ENCODE measurements around the gene GFM1. TPM values are rescaled to one million over a fixed set of nuclear protein-coding genes. Genes with fewer than 3 reads are reported as not detected.

Gene GFM1
- total RNA-seq, 1 donor from 2014 or later = 52.0 TPM

GRCh38 chr3:158725348-158726011 lies 81.2 kb downstream of the GFM1 start:
- DNase-seq (ENCODE audit: low spot score) = no peak
- H3K9me3 Mint-ChIP-seq = no peaks in the 10 kb centered on the region
- peaks cover 2% of the 10 kb centered on the region for H3K27me3 ChIP-seq
- no peak for TF ChIP-seq CTCF (IDR thresholded peaks at IDR 0.05)
- TF ChIP-seq EZH2 (IDR thresholded peaks at IDR 0.05) = no peak
- no peak for TF ChIP-seq EZH2phosphoT487 (IDR thresholded peaks at IDR 0.05)
- peaks cover 5% of the 10 kb centered on the region for H3K27me3 Mint-ChIP-seq (ENCODE audit: insufficient read depth, low read depth)
- no peaks in the 10 kb centered on the region for H3F3A ChIP-seq (ENCODE audit: low read depth)
- no peaks in the 10 kb centered on the region for H3K79me2 ChIP-seq (ENCODE audit: low read depth)
- no peak overlapping the region for H3K9ac ChIP-seq
- H3K4me3 Mint-ChIP-seq = no peak overlapping the region
- H3K9me3 ChIP-seq (ENCODE audit: low read depth) = no peaks in the 10 kb centered on the region
- H3K4me1 ChIP-seq = no peaks in the 10 kb centered on the region
- H3K36me3 ChIP-seq = no peaks in the 10 kb centered on the region
- H2AFZ ChIP-seq (replicated peaks) = no peak overlapping the region
- no peak overlapping the region for H3K27ac ChIP-seq
- H3K4me1 Mint-ChIP-seq = peaks cover 4% of the 10 kb centered on the region
- no peak overlapping the region for H3K4me2 ChIP-seq
- no peaks in the 10 kb centered on the region for H4K20me1 ChIP-seq (ENCODE audit: low read depth)
- no peak overlapping the region for H3K27ac Mint-ChIP-seq
- H3K36me3 Mint-ChIP-seq = peaks cover 7% of the 10 kb centered on the region
- no peak overlapping the region for H3K4me3 ChIP-seq

- peaks cover 19% of the 10 kb centered on the region for H3K27me3 ChIP-seq
- no peak overlapping the region for H3K27ac Mint-ChIP-seq
- H3K9me3 ChIP-seq (ENCODE audit: low read depth) = no peaks in the 10 kb centered on the region
- peak; percentile 84 for TF ChIP-seq CTCF (IDR thresholded peaks at IDR 0.05)
- TF ChIP-seq EZH2 (IDR thresholded peaks at IDR 0.05) = no peak
- H3K79me2 ChIP-seq (ENCODE audit: low read depth) = no peaks in the 10 kb centered on the region
- H3K9me3 Mint-ChIP-seq = no peaks in the 10 kb centered on the region
- peaks cover 6% of the 10 kb centered on the region for H3K4me1 ChIP-seq
- DNase-seq (ENCODE audit: low spot score) = peak; percentile 71
- no peaks in the 10 kb centered on the region for H4K20me1 ChIP-seq (ENCODE audit: low read depth)
- no peak overlapping the region for H2AFZ ChIP-seq (replicated peaks)
- H3K36me3 Mint-ChIP-seq = peaks cover 2% of the 10 kb centered on the region
- no peak overlapping the region for H3K9ac ChIP-seq
- H3K4me3 Mint-ChIP-seq = no peak overlapping the region
- H3K4me3 ChIP-seq = no peak overlapping the region
- no peaks in the 10 kb centered on the region for H3K36me3 ChIP-seq
- H3K4me1 Mint-ChIP-seq = peaks cover 11% of the 10 kb centered on the region
- H3F3A ChIP-seq (ENCODE audit: low read depth) = no peaks in the 10 kb centered on the region
- H3K27ac ChIP-seq = no peak overlapping the region
- no peak overlapping the region for H3K4me2 ChIP-seq
- H3K27me3 Mint-ChIP-seq (ENCODE audit: insufficient read depth, low read depth) = peaks cover 8% of the 10 kb centered on the region
Observed at GRCh38 chr3:158727206-158728060, 83.1 kb downstream of the GFM1 start.

- Mint-ChIP-seq H3K36me3 (peaks cover under 1% of the 10 kb centered on the region), H3K27me3 (ENCODE audit: insufficient read depth, low read depth) (peaks cover 10% of the 10 kb centered on the region), H3K27ac (no peak overlapping the region), H3K4me3 (no peak overlapping the region), H3K4me1 (peaks cover 8% of the 10 kb centered on the region), H3K9me3 (no peaks in the 10 kb centered on the region)
- no peaks in the 10 kb centered on the region for H3K36me3 ChIP-seq
- H3K4me3 ChIP-seq = no peak overlapping the region
- no peak overlapping the region for H2AFZ ChIP-seq (replicated peaks)
- H3K9me3 ChIP-seq (ENCODE audit: low read depth) = no peaks in the 10 kb centered on the region
- no peaks in the 10 kb centered on the region for H3F3A ChIP-seq (ENCODE audit: low read depth)
- H3K4me2 ChIP-seq = no peak overlapping the region
- H4K20me1 ChIP-seq (ENCODE audit: low read depth) = no peaks in the 10 kb centered on the region
- DNase-seq (ENCODE audit: low spot score) = no peak
- TF ChIP-seq EZH2 (IDR thresholded peaks at IDR 0.05) = no peak
- no peak for TF ChIP-seq EZH2phosphoT487 (IDR thresholded peaks at IDR 0.05)
- peaks cover 6% of the 10 kb centered on the region for H3K4me1 ChIP-seq
- H3K27me3 ChIP-seq = peaks cover 24% of the 10 kb centered on the region
- no peaks in the 10 kb centered on the region for H3K79me2 ChIP-seq (ENCODE audit: low read depth)
- H3K27ac ChIP-seq = no peak overlapping the region
- H3K9ac ChIP-seq = no peak overlapping the region
Observed at GRCh38 chr3:158728061-158728377, 83.7 kb downstream of the GFM1 start.

GRCh38 chr3:158728851-158729250 lies 84.5 kb downstream of the GFM1 start:
- Histone ChIP-seq H4K20me1 (ENCODE audit: low read depth) (no peaks in the 10 kb centered on the region), H3K79me2 (ENCODE audit: low read depth) (no peaks in the 10 kb centered on the region), H2AFZ (replicated peaks) (no peak overlapping the region), H3K9me3 (ENCODE audit: low read depth) (no peaks in the 10 kb centered on the region), H3K9ac (no peak overlapping the region), H3K4me1 (peaks cover 6% of the 10 kb centered on the region), H3K4me2 (no peak overlapping the region), H3K4me3 (no peak overlapping the region), H3K27ac (no peak overlapping the region), H3K27me3 (peaks cover 24% of the 10 kb centered on the region), H3K36me3 (no peaks in the 10 kb centered on the region), H3F3A (ENCODE audit: low read depth) (no peaks in the 10 kb centered on the region)
- Mint-ChIP-seq H3K9me3 (no peaks in the 10 kb centered on the region), H3K4me1 (peaks cover 7% of the 10 kb centered on the region), H3K27me3 (ENCODE audit: insufficient read depth, low read depth) (peaks cover 14% of the 10 kb centered on the region), H3K36me3 (no peaks in the 10 kb centered on the region), H3K27ac (no peak overlapping the region), H3K4me3 (no peak overlapping the region)
- TF ChIP-seq CTCF (IDR thresholded peaks at IDR 0.05) (no peak), EZH2phosphoT487 (IDR thresholded peaks at IDR 0.05) (no peak), EZH2 (IDR thresholded peaks at IDR 0.05) (no peak)
- DNase-seq (ENCODE audit: low spot score) = no peak
